Brain microvascular endothelial cell (primary cell): ENCODE measurements around the gene LEPR.

Experiments used
- DNase-seq: peaks from one replicate; pipeline ENCODE4 v3.0.0-alpha.2; 2020
- H3K27ac ChIP-seq: fragments of 250-450 bp; sonication (Bioruptor Pico); 2 replicates; pipeline ENCODE4 v1.5.1; 2020; ENCODE audit warnings: mild to moderate bottlenecking, moderate library complexity
- H3K27me3 ChIP-seq: fragments of 250-450 bp; sonication (Bioruptor Pico); replicated peaks from 2 replicates; pipeline ENCODE4 v1.5.1; 2020; ENCODE audit warnings: mild to moderate bottlenecking
- H3K36me3 ChIP-seq: fragments of 250-450 bp; sonication (Bioruptor Pico); replicated peaks from 2 replicates; pipeline ENCODE4 v1.5.1; 2020; ENCODE audit warnings: mild to moderate bottlenecking
- H3K4me3 ChIP-seq: 2 replicates; pipeline ENCODE4 v1.5.1; 2011; ENCODE audit warnings: low read depth, mild to moderate bottlenecking, control low read depth, low read length, moderate library complexity
- in situ Hi-C: cut with HindIII; loops from 2 replicates; pipeline ENCODE4 v1.10.0; 2017; ENCODE audit warnings: low sequenced_read_pairs, low pct_ligation_motif_present
- TF ChIP-seq, protein P1 (sequence below): IDR thresholded peaks from 2 replicates; pipeline ENCODE4 v1.5.1; 2011; ENCODE audit warnings: low read depth, mild to moderate bottlenecking, moderate library complexity, low read length, control low read depth, inconsistent platforms; ENCODE audit errors: missing control alignments

The LEPR gene

DNA sequence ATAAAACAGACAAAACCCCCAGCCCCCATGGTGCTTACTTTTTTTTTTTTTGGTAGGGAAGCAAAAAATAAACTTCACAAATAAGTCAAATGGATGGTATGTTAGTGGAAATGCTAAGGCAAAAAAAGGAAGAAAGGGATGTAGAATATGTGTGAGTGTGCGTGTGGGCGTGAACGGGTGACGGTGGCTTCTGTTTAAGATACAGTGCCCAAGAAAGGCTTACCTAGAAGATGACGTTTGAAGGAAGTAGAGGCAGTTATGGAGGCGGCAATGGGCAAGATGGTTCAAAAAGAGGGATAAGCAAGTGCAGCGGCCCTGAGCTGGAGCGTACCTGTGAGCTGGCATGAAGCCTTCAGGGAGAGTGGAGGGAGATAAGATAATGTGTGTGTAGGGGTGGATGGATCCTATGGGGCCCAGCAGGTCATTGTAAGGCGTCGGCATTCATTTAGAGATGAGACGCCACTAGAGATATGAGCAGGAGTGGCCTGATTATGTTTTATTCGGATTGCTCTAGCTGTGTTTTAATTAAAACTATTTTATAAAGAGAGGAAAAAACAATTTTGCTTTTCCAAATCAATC is 19.9 kb downstream of the LEPR start:
- Histone ChIP-seq H3K27me3 (no peaks in the 10 kb centered on the region), H3K4me3 (no peak overlapping the region), H3K36me3 (no peaks in the 10 kb centered on the region), H3K27ac (no peak overlapping the region)
- TF ChIP-seq, protein P1, sequence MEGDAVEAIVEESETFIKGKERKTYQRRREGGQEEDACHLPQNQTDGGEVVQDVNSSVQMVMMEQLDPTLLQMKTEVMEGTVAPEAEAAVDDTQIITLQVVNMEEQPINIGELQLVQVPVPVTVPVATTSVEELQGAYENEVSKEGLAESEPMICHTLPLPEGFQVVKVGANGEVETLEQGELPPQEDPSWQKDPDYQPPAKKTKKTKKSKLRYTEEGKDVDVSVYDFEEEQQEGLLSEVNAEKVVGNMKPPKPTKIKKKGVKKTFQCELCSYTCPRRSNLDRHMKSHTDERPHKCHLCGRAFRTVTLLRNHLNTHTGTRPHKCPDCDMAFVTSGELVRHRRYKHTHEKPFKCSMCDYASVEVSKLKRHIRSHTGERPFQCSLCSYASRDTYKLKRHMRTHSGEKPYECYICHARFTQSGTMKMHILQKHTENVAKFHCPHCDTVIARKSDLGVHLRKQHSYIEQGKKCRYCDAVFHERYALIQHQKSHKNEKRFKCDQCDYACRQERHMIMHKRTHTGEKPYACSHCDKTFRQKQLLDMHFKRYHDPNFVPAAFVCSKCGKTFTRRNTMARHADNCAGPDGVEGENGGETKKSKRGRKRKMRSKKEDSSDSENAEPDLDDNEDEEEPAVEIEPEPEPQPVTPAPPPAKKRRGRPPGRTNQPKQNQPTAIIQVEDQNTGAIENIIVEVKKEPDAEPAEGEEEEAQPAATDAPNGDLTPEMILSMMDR, result no peak
- DNase-seq, result no peak
- in situ Hi-C loops, result no loop called here

DNA sequence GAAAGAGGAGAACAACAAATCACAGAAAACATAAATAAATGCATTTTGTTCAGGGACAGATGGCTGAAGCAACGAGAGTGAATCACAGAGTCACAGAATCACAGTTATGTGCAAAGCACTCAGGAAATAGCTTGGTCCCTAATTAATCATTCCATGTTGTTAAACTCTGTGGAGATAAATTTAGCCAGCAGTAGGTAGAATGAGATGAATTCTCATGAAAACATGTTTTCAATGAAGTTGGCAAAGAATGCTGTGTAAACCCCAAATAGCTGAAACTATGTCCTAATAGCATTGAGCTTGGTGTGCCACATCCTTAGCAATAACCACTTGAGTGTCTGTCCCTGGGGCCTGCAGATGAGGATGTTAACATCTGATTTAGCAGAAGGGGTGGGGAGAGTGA is 20.4 kb downstream of the LEPR start:
- Histone ChIP-seq H3K36me3 (no peaks in the 10 kb centered on the region), H3K27me3 (no peaks in the 10 kb centered on the region), H3K27ac (no peak overlapping the region), H3K4me3 (no peak overlapping the region)
- in situ Hi-C loops, result no loop called here
- DNase-seq, result no peak
- TF ChIP-seq, protein P1, result no peak

DNA sequence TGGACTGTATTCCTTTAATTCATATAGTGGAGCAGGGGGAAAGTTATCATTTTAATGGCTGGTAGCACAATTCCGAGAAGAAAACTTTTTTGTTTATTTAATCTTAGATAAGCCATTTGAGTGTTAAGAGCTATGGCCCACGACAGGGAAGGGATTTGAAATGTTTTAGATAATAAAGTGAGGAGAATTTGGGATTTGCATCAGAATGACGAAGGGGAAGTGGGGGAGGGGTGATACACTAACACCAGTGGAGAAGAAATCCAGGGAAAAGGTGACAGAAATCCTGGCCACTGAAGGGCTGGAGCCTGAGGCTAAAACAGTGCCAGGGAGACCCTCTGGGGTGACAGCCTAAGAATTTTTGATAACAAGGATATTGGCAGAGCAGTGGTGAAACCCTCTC is 21.0 kb downstream of the LEPR start:
- DNase-seq, result no peak
- in situ Hi-C loops, result no loop called here
- no peak overlapping the region for H3K27ac ChIP-seq

DNA sequence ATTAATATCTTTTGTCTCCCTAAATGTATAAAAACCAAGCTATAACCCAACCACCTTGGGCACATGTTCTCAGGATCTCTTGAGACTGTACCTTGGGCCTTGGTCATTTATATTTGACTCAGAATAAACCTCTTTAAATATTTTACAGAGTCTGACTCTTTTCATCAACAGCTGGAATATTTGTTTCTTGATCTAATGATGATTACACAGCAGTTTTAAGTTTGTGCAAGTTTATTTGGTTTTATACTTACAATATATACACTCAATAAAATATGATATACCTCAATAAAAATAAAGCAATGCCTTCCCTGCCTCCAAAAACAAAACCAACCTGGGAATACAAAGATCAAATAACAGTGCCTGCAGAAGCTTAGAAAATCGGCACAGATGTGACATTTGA is 22.0 kb downstream of the LEPR start:
- Histone ChIP-seq H3K27me3 (no peaks in the 10 kb centered on the region), H3K4me3 (no peak overlapping the region), H3K27ac (no peak overlapping the region), H3K36me3 (no peaks in the 10 kb centered on the region)
- no peak for DNase-seq
- in situ Hi-C loops, result no loop called here
- TF ChIP-seq, protein P1, result no peak

More for the DNA sequence above, 21.0 kb downstream of the LEPR start:
- H3K27me3 ChIP-seq, result no peaks in the 10 kb centered on the region
- no peaks in the 10 kb centered on the region for H3K36me3 ChIP-seq
- TF ChIP-seq, protein P1, result no peak
- no peak overlapping the region for H3K4me3 ChIP-seq

DNA sequence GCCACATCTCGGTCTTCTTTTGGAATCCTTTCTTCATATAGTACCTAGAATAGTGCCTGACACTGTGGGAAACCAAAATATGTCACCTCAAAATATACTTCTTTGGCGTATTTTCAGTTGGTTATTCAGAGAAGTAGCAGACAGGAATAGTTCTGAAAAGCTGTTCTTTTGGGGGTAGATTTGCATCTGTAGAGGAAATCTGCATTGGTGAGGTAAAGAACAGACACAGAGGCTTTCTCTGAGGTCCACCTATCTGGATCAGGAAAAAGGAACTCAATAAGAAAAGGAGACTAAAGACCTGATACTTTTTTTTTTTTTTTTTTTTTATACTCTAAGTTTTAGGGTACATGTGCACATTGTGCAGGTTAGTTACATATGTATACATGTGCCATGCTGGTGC is 23.2 kb downstream of the LEPR start:
- in situ Hi-C loops, result no loop called here

More for the DNA sequence above, 23.2 kb downstream of the LEPR start:
- Histone ChIP-seq H3K27me3 (no peaks in the 10 kb centered on the region), H3K27ac (no peak overlapping the region), H3K36me3 (no peaks in the 10 kb centered on the region), H3K4me3 (no peak overlapping the region)
- TF ChIP-seq, protein P1, result no peak
- DNase-seq, result no peak
